Transverse colon (tissue), 4 donors: ENCODE data around the gene SLC11A1. TPM values are rescaled to one million over a fixed set of nuclear protein-coding genes. Genes with fewer than 3 reads are reported as not detected.

Experiments
- DNase-seq: peaks from one replicate; pipeline ENCODE4 v3.0.0-alpha.2; 2019
- H3K27ac ChIP-seq, 4 donors: fragments of 200-600 bp; sonication (generic); 2 replicates each; pipeline ENCODE4 v1.5.1; 2016 to 2018; ENCODE audit warnings: inconsistent platforms in 4 of 4
- H3K27me3 ChIP-seq: fragments of 200-600 bp; sonication (generic); 2 replicates; pipeline ENCODE4 v1.5.1; 2017; ENCODE audit warnings: inconsistent platforms
- H3K36me3 ChIP-seq, 4 donors: fragments of 200-600 bp; sonication (generic); 2 replicates each; pipeline ENCODE4 v1.5.1; 2017 to 2019; ENCODE audit warnings: inconsistent platforms in 4 of 4
- H3K4me1 ChIP-seq, 4 donors: fragments of 200-600 bp; sonication (generic); 2 replicates each; pipeline ENCODE4 v1.5.1; 2017 to 2020; ENCODE audit warnings: inconsistent platforms in 4 of 4
- H3K4me3 ChIP-seq, 4 donors: fragments of 200-600 bp; sonication (generic); 1 replicate in 1 of 4; 2 replicates in 3 of 4; pipeline versions ENCODE4 v1.5.1 to v1.6.1; 2017 to 2019; ENCODE audit warnings: inconsistent platforms in 4 of 4
- H3K9me3 ChIP-seq, 2 donors: fragments of 200-600 bp; sonication (generic); 2 replicates each; pipeline ENCODE4 v1.5.1; 2017 to 2019; ENCODE audit warnings: inconsistent platforms in 2 of 2
- CTCF ChIP-seq, 5 experiments: fragments of 200-600 bp in 3 of 5; fragments of 450-650 bp in 2 of 5; sonication (generic) in 3 of 5; IDR thresholded peaks; 1 replicate in 2 of 5; 2 replicates in 3 of 5; pipeline ENCODE4 v1.5.1; 2016 to 2017; ENCODE audit warnings: antibody characterized with exemption in 5 of 5, inconsistent platforms in 3 of 5, mild to moderate bottlenecking in 2 of 5, moderate library complexity in 1 of 5
- EP300 ChIP-seq: sonication (generic); formaldehyde crosslinking; IDR thresholded peaks from one replicate; pipeline ENCODE4 v1.6.1; 2017; ENCODE audit warnings: antibody characterized with exemption, low read depth
- POLR2A ChIP-seq: fragments of 450-650 bp; IDR thresholded peaks from one replicate; pipeline ENCODE4 v1.6.1; 2016; ENCODE audit warnings: antibody characterized with exemption, mild to moderate bottlenecking, moderate library complexity
- POLR2AphosphoS5 ChIP-seq, 3 donors: sonication (generic); formaldehyde crosslinking; IDR thresholded peaks; one replicate each; pipeline ENCODE4 v1.6.1; 2016; ENCODE audit warnings: antibody characterized with exemption in 3 of 3
- WGBS, 2 donors: methylation state at CpG; one replicate each; pipeline ENCODE4 v1.1.5; 2018; ENCODE audit warnings: low coverage in 1 of 2; 5-methylcytosine and 5-hydroxymethylcytosine counted together
- in situ Hi-C, 4 donors: fragments of 200-750 bp; cut with MboI; loops; one replicate each; pipeline versions ENCODE4 v1.15.0 to v1.15.1; 2017; ENCODE audit warnings: low sequenced_read_pairs in 3 of 4, low pct_ligation_motif_present in 1 of 4, low pct_unique_long_range_greater_than_20kb in 1 of 4
- intact Hi-C: fragments of 100-400 bp; cut with DNase I; formaldehyde crosslinking; loops from one replicate; pipeline ENCODE4 v1.15.1; 2023; ENCODE audit warnings: low total_unique reads
- total RNA-seq, 4 donors: library from RNA; depleted of rRNA; stranded (reverse); fragments of >200 nt; gene quantifications; one replicate each; pipeline ENCODE4 v1.1.0, GENCODE V29; 2016

Gene SLC11A1
- total RNA-seq, 4 donors from 2014 or later = 2.6 to 8.4 (median 6.3) TPM

GRCh38 chr2:218378053-218378452 lies 4.0 kb upstream of the SLC11A1 start:
- Histone ChIP-seq H3K27me3 (no peaks in the 10 kb centered on the region), H3K9me3 (no peaks in the 10 kb centered on the region), H3K27ac (no peak overlapping the region), H3K36me3 (no peaks in the 10 kb centered on the region), H3K4me1 (peaks cover 0 to 2% (median 0%) of the 10 kb centered on the region in 4 donors), H3K4me3 (no peak overlapping the region)
- intact Hi-C loops = loop anchor here (10.0 kb wide), 1 partner anchor 193 kb away; no protein-coding TSS in a partner anchor
- TF ChIP-seq POLR2A = no peak
- TF ChIP-seq CTCF (IDR thresholded peaks at IDR 0.05) = no peak
- TF ChIP-seq POLR2AphosphoS5 (IDR thresholded peaks at IDR 0.05) = no peak
- no peak for TF ChIP-seq EP300
- in situ Hi-C loops = loop anchor here in 3 of 4 donors (25.0 kb wide), 2 partner anchors 91 to 191 kb away; partner anchors contain the start of gene TMBIM1 (in 2 of the 3)
- no peak for DNase-seq
- WGBS, 2 donors = 89% methylated on average over 5 of the region's 5 CpGs; no CpG with 5 or more reads in 1 of the 2 donors

- in situ Hi-C loops = loop anchor here in 3 of 4 donors (25.0 kb wide), 2 partner anchors 95 to 195 kb away; partner anchors contain the start of gene TMBIM1 (in 2 of the 3)
- whole genome bisulfite sequencing, 2 donors = 96% methylated on average over 6 of the region's 6 CpGs; no CpG with 5 or more reads in 1 of the 2 donors
These were observed 712 bp downstream of the SLC11A1 start for GRCh38 chr2:218382785-218383184.

GRCh38 chr2:218383892-218384519 lies 1.9 kb downstream of the SLC11A1 start:
- peaks cover 0 to 14% (median 4%) of the 10 kb centered on the region in 4 donors for H3K4me1 ChIP-seq
- no peaks in the 10 kb centered on the region for H3K9me3 ChIP-seq
- WGBS, 2 donors = 86% methylated on average over 10 of the region's 10 CpGs; no CpG with 5 or more reads in 1 of the 2 donors
- in situ Hi-C loops (loop anchor here in 3 of 4 donors (25.0 kb wide), 2 partner anchors 97 to 197 kb away; partner anchors contain the start of gene TMBIM1 (in 2 of the 3)), intact Hi-C loops (no loop called here)
- DNase-seq = no peak
- H3K27me3 ChIP-seq = no peaks in the 10 kb centered on the region
- no peaks in the 10 kb centered on the region for H3K36me3 ChIP-seq
- TF ChIP-seq POLR2AphosphoS5 (IDR thresholded peaks at IDR 0.05) (no peak), CTCF (IDR thresholded peaks at IDR 0.05) (no peak), EP300 (no peak), POLR2A (no peak)
- H3K27ac ChIP-seq = no peak overlapping the region
- H3K4me3 ChIP-seq = no peak overlapping the region

More at GRCh38 chr2:218382785-218383184, 712 bp downstream of the SLC11A1 start:
- H3K27me3 ChIP-seq = no peaks in the 10 kb centered on the region
- H3K4me3 ChIP-seq = no peak overlapping the region
- intact Hi-C loops = no loop called here
- H3K9me3 ChIP-seq = no peaks in the 10 kb centered on the region
- DNase-seq = no peak
- H3K4me1 ChIP-seq = peaks cover 0 to 9% (median 3%) of the 10 kb centered on the region in 4 donors
- no peak for TF ChIP-seq EP300
- H3K36me3 ChIP-seq = no peaks in the 10 kb centered on the region
- peak overlapping the region in 3 of 4 donors; percentile 14 to 29 (median 23) for H3K27ac ChIP-seq

- no peaks in the 10 kb centered on the region for H3K36me3 ChIP-seq
- no peak for DNase-seq
- WGBS, 2 donors = 67 to 70% methylated on average over 1 to 9 of the region's 9 CpGs
- TF ChIP-seq EP300 (no peak), CTCF (IDR thresholded peaks at IDR 0.05) (no peak), POLR2A (no peak), POLR2AphosphoS5 (IDR thresholded peaks at IDR 0.05) (no peak)
- H3K4me1 ChIP-seq = peaks cover 0 to 14% (median 4%) of the 10 kb centered on the region in 4 donors
- H3K9me3 ChIP-seq = no peaks in the 10 kb centered on the region
- in situ Hi-C loops = loop anchor here in 3 of 4 donors (25.0 kb wide), 2 partner anchors 98 to 198 kb away; partner anchors contain the start of gene TMBIM1 (in 2 of the 3)
- no peaks in the 10 kb centered on the region for H3K27me3 ChIP-seq
- no peak overlapping the region for H3K27ac ChIP-seq
- no peak overlapping the region for H3K4me3 ChIP-seq
- intact Hi-C loops = no loop called here
These were observed 2.9 kb downstream of the SLC11A1 start for GRCh38 chr2:218384975-218385374.
